K562 (cell line): ENCODE results near the gene KCTD1. TPM values are rescaled to one million over a fixed set of nuclear protein-coding genes. Genes with fewer than 3 reads are reported as not detected.

Experiments
- ATAC-seq: fragments of 200-7000 bp; cut with Tn5 transposase; 3 replicates; pipeline ENCODE4 v1.9.1; 2020; ENCODE audit warnings: moderate library complexity
- BruUV-seq: library from RNA; stranded (reverse); fragments of 400-500 nt; replicated peaks from 2 replicates; lab custom pipeline; 2021; lab: Mats Ljungman, UMichigan
- CTCF ChIA-PET: fragments of 300-600 bp; formaldehyde crosslinking; extraction: SDS; loops from one replicate; lab custom pipeline; 2021; ENCODE audit warnings: low intra/inter-chr PET ratio; lab: Yijun Ruan, JAX
- POLR2A ChIA-PET: fragments of 300-600, 350-650 bp; sonication (Branson Sonifier 250); formaldehyde crosslinking; extraction: SDS; loops from one replicate; lab custom pipeline; 2021; ENCODE audit warnings: antibody characterized with exemption, inconsistent platforms; lab: Yijun Ruan, JAX
- DNase-seq, 4 experiments: peaks; one replicate each; pipeline versions ENCODE4 v3.0.0 to v3.0.0-alpha.2; 2011 to 2018; ENCODE audit warnings: low spot score in 3 of 4, mixed read lengths in 3 of 4; ENCODE audit errors: extremely low read depth in 1 of 4
- FAIRE-seq: peaks from 2 replicates; lab custom pipeline; 2011; peaks lifted over from hg19 to GRCh38; lab: Jason Lieb, UNC
- H2AFZ ChIP-seq: 2 replicates; pipeline ENCODE4 v1.6.0; 2011; ENCODE audit warnings: low read depth, low read length, control low read depth, inconsistent platforms
- H3K27ac ChIP-seq: fragments of 200-600 bp; 3 replicates; pipeline ENCODE4 v1.8.0; 2011; ENCODE audit warnings: low read depth, mild to moderate bottlenecking, control low read depth, inconsistent platforms, low read length, moderate library complexity, mixed read lengths; ENCODE audit errors: extremely low read depth
- H3K27me3 ChIP-seq, 2 experiments: fragments of 300-600 bp in 1 of 2; 2 replicates in 1 of 2; 3 replicates in 1 of 2; pipeline versions ENCODE4 v1.6.0 to v1.8.0; 2011; ENCODE audit warnings: inconsistent platforms in 2 of 2, low read length in 2 of 2, mild to moderate bottlenecking in 1 of 2, mixed read lengths in 1 of 2, moderate library complexity in 1 of 2; ENCODE audit not compliant: control insufficient read depth in 2 of 2, insufficient read depth in 2 of 2
- H3K36me3 ChIP-seq: fragments of 300-600 bp; 3 replicates; pipeline ENCODE4 v1.8.0; 2011; ENCODE audit warnings: mild to moderate bottlenecking, low read length, inconsistent platforms; ENCODE audit not compliant: control insufficient read depth, insufficient read depth
- H3K4me1 ChIP-seq, 2 experiments: fragments of 200-600 bp in 1 of 2; replicated peaks in 1 of 2; 2 replicates in 1 of 2; 3 replicates in 1 of 2; pipeline versions ENCODE4 v1.5.1 to v1.8.0; 2011; ENCODE audit warnings: inconsistent platforms in 2 of 2, low read length in 2 of 2, mild to moderate bottlenecking in 1 of 2, mixed read lengths in 1 of 2, moderate library complexity in 1 of 2; ENCODE audit not compliant: control insufficient read depth in 2 of 2, insufficient read depth in 2 of 2
- H3K4me2 ChIP-seq: 2 replicates; pipeline ENCODE4 v1.6.1; 2011; ENCODE audit warnings: low read length, control low read depth, inconsistent platforms, mixed read lengths; ENCODE audit not compliant: insufficient read depth
- H3K4me3 ChIP-seq: fragments of 200-600 bp; sonication (generic), shearing (Covaris generic); 2 replicates; pipeline ENCODE4 v1.5.1; 2016; ENCODE audit warnings: control low read depth, inconsistent platforms
- H3K79me2 ChIP-seq: fragments of 200-600 bp; 3 replicates; pipeline ENCODE4 v1.8.0; 2011; ENCODE audit warnings: low read length, inconsistent platforms; ENCODE audit not compliant: control insufficient read depth, insufficient read depth
- H3K9ac ChIP-seq, 2 experiments: 2 replicates each; pipeline versions ENCODE4 v1.6.0 to v1.6.1; 2011; ENCODE audit warnings: low read depth in 2 of 2, low read length in 2 of 2, control low read depth in 1 of 2, inconsistent platforms in 1 of 2, mild to moderate bottlenecking in 1 of 2, mixed read lengths in 1 of 2; ENCODE audit not compliant: insufficient read depth in 1 of 2
- H3K9me1 ChIP-seq: one replicate; pipeline ENCODE4 v1.6.0; 2011; ENCODE audit warnings: inconsistent platforms, mild to moderate bottlenecking, low read length, moderate library complexity; ENCODE audit not compliant: control insufficient read depth, insufficient read depth
- H3K9me3 ChIP-seq: replicated peaks from 2 replicates; pipeline ENCODE4 v1.5.1; 2011; ENCODE audit warnings: low read depth, low read length, inconsistent platforms; ENCODE audit not compliant: control insufficient read depth, insufficient read depth
- H4K20me1 ChIP-seq: replicated peaks from 2 replicates; pipeline ENCODE4 v1.6.1; 2011; ENCODE audit warnings: low read length, inconsistent platforms, mixed read lengths; ENCODE audit not compliant: control insufficient read depth, insufficient read depth
- DNMT1 ChIP-seq: fragments of 450-650 bp; IDR thresholded peaks from 2 replicates; pipeline ENCODE4 v1.6.1; 2016; ENCODE audit warnings: antibody characterized with exemption, mild to moderate bottlenecking
- E2F1 ChIP-seq: sonication (generic); formaldehyde crosslinking; IDR thresholded peaks from 2 replicates; pipeline ENCODE4 v1.8.1; 2023; ENCODE audit warnings: mild to moderate bottlenecking, missing genetic modification reagents, moderate library complexity
- HMG20B ChIP-seq: fragments of 250-450 bp; sonication (Bioruptor Pico); IDR thresholded peaks from 2 replicates; pipeline ENCODE4 v1.5.0; 2021; ENCODE audit warnings: mild to moderate bottlenecking
- MAFF ChIP-seq: IDR thresholded peaks from 2 replicates; pipeline ENCODE4 v1.6.1; 2012; ENCODE audit warnings: low read length, improper control_type of control experiment
- MTA2 ChIP-seq: fragments of 450-650 bp; IDR thresholded peaks from 2 replicates; pipeline ENCODE4 v1.6.1; 2016; ENCODE audit warnings: low read depth
- TCF7 ChIP-seq: sonication (generic); IDR thresholded peaks from 2 replicates; pipeline ENCODE4 v1.6.1; 2016; ENCODE audit warnings: antibody characterized with exemption, borderline replicate concordance
- TFAM ChIP-seq: fragments of 250-450 bp; sonication (Bioruptor Pico); conservative IDR thresholded peaks from 2 replicates; pipeline ENCODE4 v1.5.0; 2021; ENCODE audit warnings: mild to moderate bottlenecking, moderate library complexity
- ZC3H4 ChIP-seq: sonication (generic); formaldehyde crosslinking; IDR thresholded peaks from 2 replicates; pipeline ENCODE4 v1.9.0; 2021; ENCODE audit warnings: missing genetic modification reagents, borderline replicate concordance
- ZC3H8 ChIP-seq: fragments of 450-650 bp; IDR thresholded peaks from 2 replicates; pipeline ENCODE4 v1.6.1; 2017
- ZNF24 ChIP-seq: fragments of 450-650 bp; IDR thresholded peaks from 2 replicates; pipeline ENCODE4 v1.6.1; 2016
- ZNF280B ChIP-seq: fragments of 250-450 bp; sonication (Bioruptor Pico); IDR thresholded peaks from 2 replicates; pipeline ENCODE4 v1.5.1; 2021; ENCODE audit warnings: mild to moderate bottlenecking
- whole genome bisulfite sequencing: fragments of 100-300 bp; shearing (Covaris generic); methylation state at CpG from one replicate; pipeline ENCODE4 v1.1.6; 2016; ENCODE audit warnings: low coverage, mixed read lengths; ENCODE audit not compliant: insufficient coverage; ENCODE audit errors: missing lambda C conversion rate; 5-methylcytosine and 5-hydroxymethylcytosine counted together
- in situ Hi-C: fragments of 300-500 bp; cut with MboI; formaldehyde crosslinking; loops from 4 replicates; pipeline ENCODE4 v1.15.0; 2018; ENCODE audit warnings: inconsistent platforms, mixed read lengths
- intact Hi-C: fragments of 100-400 bp; cut with micrococcal nuclease; formaldehyde crosslinking; loops from 2 replicates; pipeline ENCODE4 v1.14.2; 2022
- polyA plus RNA-seq, 8 experiments: library from polyadenylated mRNA; depleted of rRNA in 4 of 8; stranded (reverse) in 5 of 8; unstranded in 3 of 8; fragments of >200 nt; fragmentation: Nextera tagmentation in 2 of 8; fragmentation: Illumina TruSeq in 1 of 8; extraction: Ambion mirVana in 2 of 8; extraction: Trizol in 1 of 8; gene quantifications; 2 replicates each; pipeline versions ENCODE4 v1.2.1 to v1.2.3, GENCODE V29; 2011 to 2014; ENCODE audit warnings: inconsistent platforms in 1 of 8, missing spikeins in 1 of 8
- total RNA-seq, 7 experiments: library from RNA; depleted of rRNA in 6 of 7; stranded (reverse); fragments of >200 nt in 6 of 7; fragmentation: Illumina TruSeq in 2 of 7; extraction: Trizol in 2 of 7; gene quantifications; 2 replicates each; pipeline versions ENCODE4 v1.2.1 to v1.2.3, GENCODE V29; 2011 to 2021; ENCODE audit warnings: low replicate concordance in 1 of 7

Gene KCTD1
- total and polyA plus RNA-seq, 9 of the 15 experiments (the other 6 are each of a cell fraction or from before 2014, with no cell fraction given), result not detected

DNA sequence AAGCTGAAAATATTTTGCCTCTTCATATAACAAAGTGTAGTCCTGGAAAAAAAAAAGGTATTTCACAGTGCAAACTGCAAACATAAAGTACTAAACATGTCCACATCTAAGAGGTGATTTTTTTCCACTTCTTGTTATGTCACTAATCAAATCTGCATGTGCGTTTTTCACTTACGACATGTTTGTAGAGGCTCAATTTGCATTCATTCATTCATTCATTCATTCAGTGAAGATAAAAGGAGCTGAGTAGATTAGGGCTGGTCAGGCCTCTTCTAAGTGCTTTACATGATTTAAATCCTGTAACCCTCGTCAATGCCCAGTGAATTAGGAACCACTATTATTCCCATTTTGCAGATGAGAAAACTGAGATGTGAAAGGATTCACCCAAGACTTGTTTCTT is 88.5 kb downstream of the KCTD1 start:
- CTCF ChIA-PET, result no interaction called here

GRCh38 chr18:26459340-26459739 is 89.0 kb downstream of the KCTD1 start:
- ChIA-PET POLR2A (interaction anchor here (0.6 to 1.5 kb wide), 2 partner anchors 19 to 1471 kb away, joined by 3 read pairs; no protein-coding TSS in a partner anchor), CTCF (no interaction called here)
- no peak overlapping the region for H3K4me2 ChIP-seq
- DNase-seq, result no peak
- no peak for FAIRE-seq
- no TSS peak for BruUV-seq
- no peak overlapping the region for H3K4me3 ChIP-seq
- no peak overlapping the region for H2AFZ ChIP-seq
- H3K9ac ChIP-seq, result no peak overlapping the region
- no peak overlapping the region for H3K27ac ChIP-seq
- no peaks in the 10 kb centered on the region for H4K20me1 ChIP-seq
- 3% methylated on average over 12 of the region's 12 CpGs for WGBS
- no peaks in the 10 kb centered on the region for H3K36me3 ChIP-seq
- H3K4me1 ChIP-seq, result peaks cover 0 to 3% of the 10 kb centered on the region in 2 experiments; a peak in 1 of 5 replicates
- in situ Hi-C loops, result no loop called here
- H3K9me1 ChIP-seq, result no peaks in the 10 kb centered on the region
- no peaks in the 10 kb centered on the region for H3K9me3 ChIP-seq
- intact Hi-C loops, result loop anchor here (5.0 to 10.0 kb wide), 2 partner anchors 155 to 188 kb away; no protein-coding TSS in a partner anchor
- no peaks in the 10 kb centered on the region for H3K79me2 ChIP-seq
- TF ChIP-seq TCF7 (no peak), TFAM (CRISPR knock-in tag) (no peak), E2F1 (no peak), MAFF (no peak), ZC3H8 (no peak), HMG20B (CRISPR knock-in tag) (no peak), ZNF280B (CRISPR knock-in tag) (no peak)
- peaks cover 5 to 37% of the 10 kb centered on the region in 2 experiments; a peak in 2 of 5 replicates for H3K27me3 ChIP-seq
- ATAC-seq, result no peak

More for the DNA sequence above, 88.5 kb downstream of the KCTD1 start:
- no peak for ATAC-seq
- no peaks in the 10 kb centered on the region for H4K20me1 ChIP-seq
- no peak for FAIRE-seq
- no peak overlapping the region for H3K9ac ChIP-seq
- H3K9me3 ChIP-seq, result no peaks in the 10 kb centered on the region
- TF ChIP-seq DNMT1, result no peak
- TF ChIP-seq ZC3H4 (CRISPR knock-in tag), result no peak
- peak; percentile 74 for TF ChIP-seq ZNF24
- no peak for TF ChIP-seq MTA2
- H2AFZ ChIP-seq, result no peak overlapping the region
- no TSS peak for BruUV-seq
- 3% methylated on average over 3 of the region's 3 CpGs for WGBS
- no peaks in the 10 kb centered on the region for H3K36me3 ChIP-seq
- no peaks in the 10 kb centered on the region for H3K79me2 ChIP-seq
- H3K4me1 ChIP-seq, result peaks cover 0 to 3% of the 10 kb centered on the region in 2 experiments; a peak in 1 of 5 replicates
- H3K4me3 ChIP-seq, result no peak overlapping the region
- H3K9me1 ChIP-seq, result no peaks in the 10 kb centered on the region
- DNase-seq, result no peak
- H3K27me3 ChIP-seq, result peaks cover 5 to 36% of the 10 kb centered on the region in 2 experiments; a peak in 2 of 5 replicates
- H3K27ac ChIP-seq, result no peak overlapping the region
- POLR2A ChIA-PET, result interaction anchor here (1.5 kb wide), 1 partner anchor 20 kb away, joined by 3 read pairs; no protein-coding TSS in a partner anchor
- in situ Hi-C loops, result no loop called here
- no peak overlapping the region for H3K4me2 ChIP-seq
- intact Hi-C loops, result loop anchor here (5.0 to 10.0 kb wide), 2 partner anchors 155 to 187 kb away; no protein-coding TSS in a partner anchor
